PFSK-1 (cell line): Measurements from ENCODE around the gene ABHD15.

Source experiments
- FOXP2 ChIP-seq: optimal IDR thresholded peaks from 2 replicates; pipeline ENCODE3; 2011; ENCODE audit warnings: borderline replicate concordance, control low read depth, inconsistent platforms; ENCODE audit not compliant: insufficient read depth; ENCODE audit errors: extremely low read length, extremely low read depth
- POLR2AphosphoS5 ChIP-seq: IDR thresholded peaks from 2 replicates; pipeline ENCODE4 v1.6.1; 2012; ENCODE audit warnings: low read depth, mild to moderate bottlenecking, control low read depth, low read length, moderate library complexity
- SIN3A ChIP-seq: IDR thresholded peaks from 2 replicates; pipeline ENCODE4 v1.6.1; 2012; ENCODE audit warnings: mild to moderate bottlenecking, low read length, moderate library complexity, borderline replicate concordance; ENCODE audit not compliant: insufficient read depth
- TAF1 ChIP-seq: IDR thresholded peaks from 2 replicates; pipeline ENCODE4 v1.6.1; 2012; ENCODE audit warnings: low read length, control low read depth, borderline replicate concordance; ENCODE audit not compliant: insufficient read depth
- TF ChIP-seq, protein P1 (sequence below), 2 experiments: IDR thresholded peaks; 2 replicates each; pipeline versions ENCODE4 v1.6.1 to v1.8.0; 2011 to 2012; ENCODE audit warnings: low read depth in 2 of 2, low read length in 2 of 2, control low read depth in 1 of 2, inconsistent platforms in 1 of 2, mild to moderate bottlenecking in 1 of 2, moderate library complexity in 1 of 2; ENCODE audit not compliant: insufficient read depth in 1 of 2

ABHD15 gene

DNA sequence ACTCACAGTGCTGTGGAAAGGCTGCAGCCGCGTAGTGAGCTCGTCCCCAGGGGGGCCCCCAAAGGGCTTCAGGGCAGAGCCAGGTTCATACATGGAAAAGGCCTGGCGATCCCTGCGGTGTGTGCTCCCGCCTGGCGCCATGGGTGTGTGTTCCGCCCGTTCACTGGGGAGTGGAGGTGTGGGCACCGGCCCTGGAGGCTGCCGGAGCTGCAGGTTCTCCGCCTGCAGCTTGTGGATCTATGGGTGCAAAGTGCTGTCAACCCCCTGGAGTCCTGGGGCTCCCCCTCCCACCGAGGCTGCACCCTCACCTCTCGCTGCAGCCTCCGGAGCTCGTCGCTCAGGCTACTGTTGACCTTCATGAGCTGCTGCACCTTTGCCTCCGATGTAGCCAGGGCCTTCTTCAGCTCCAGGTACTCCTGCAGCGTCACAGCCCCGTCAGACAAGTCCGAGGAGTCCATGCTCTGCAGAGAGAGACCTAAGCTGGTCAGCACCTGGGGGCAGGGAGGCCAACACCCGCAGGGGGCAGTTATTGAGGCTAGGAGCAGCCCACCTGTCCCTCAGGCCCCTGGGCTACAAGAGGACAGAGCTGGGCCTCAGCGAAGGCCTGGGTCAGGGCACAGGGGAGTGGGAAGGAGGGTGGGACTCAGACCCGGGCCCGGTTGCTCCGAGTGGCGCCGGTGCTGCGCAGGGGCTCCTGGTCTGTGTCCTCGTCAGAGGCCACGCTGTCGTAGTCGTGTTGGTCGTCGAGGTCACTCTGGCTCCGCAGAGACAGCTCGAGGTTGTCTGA is 9.6 kb upstream of the ABHD15 start:
- no peak for TF ChIP-seq TAF1
- TF ChIP-seq POLR2AphosphoS5 = no peak
- TF ChIP-seq FOXP2 = no peak
- TF ChIP-seq, protein P1, sequence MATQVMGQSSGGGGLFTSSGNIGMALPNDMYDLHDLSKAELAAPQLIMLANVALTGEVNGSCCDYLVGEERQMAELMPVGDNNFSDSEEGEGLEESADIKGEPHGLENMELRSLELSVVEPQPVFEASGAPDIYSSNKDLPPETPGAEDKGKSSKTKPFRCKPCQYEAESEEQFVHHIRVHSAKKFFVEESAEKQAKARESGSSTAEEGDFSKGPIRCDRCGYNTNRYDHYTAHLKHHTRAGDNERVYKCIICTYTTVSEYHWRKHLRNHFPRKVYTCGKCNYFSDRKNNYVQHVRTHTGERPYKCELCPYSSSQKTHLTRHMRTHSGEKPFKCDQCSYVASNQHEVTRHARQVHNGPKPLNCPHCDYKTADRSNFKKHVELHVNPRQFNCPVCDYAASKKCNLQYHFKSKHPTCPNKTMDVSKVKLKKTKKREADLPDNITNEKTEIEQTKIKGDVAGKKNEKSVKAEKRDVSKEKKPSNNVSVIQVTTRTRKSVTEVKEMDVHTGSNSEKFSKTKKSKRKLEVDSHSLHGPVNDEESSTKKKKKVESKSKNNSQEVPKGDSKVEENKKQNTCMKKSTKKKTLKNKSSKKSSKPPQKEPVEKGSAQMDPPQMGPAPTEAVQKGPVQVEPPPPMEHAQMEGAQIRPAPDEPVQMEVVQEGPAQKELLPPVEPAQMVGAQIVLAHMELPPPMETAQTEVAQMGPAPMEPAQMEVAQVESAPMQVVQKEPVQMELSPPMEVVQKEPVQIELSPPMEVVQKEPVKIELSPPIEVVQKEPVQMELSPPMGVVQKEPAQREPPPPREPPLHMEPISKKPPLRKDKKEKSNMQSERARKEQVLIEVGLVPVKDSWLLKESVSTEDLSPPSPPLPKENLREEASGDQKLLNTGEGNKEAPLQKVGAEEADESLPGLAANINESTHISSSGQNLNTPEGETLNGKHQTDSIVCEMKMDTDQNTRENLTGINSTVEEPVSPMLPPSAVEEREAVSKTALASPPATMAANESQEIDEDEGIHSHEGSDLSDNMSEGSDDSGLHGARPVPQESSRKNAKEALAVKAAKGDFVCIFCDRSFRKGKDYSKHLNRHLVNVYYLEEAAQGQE (IDR thresholded peaks at IDR 0.05; ENCODE audit: insufficient read depth in 1 of 2, low read depth in 2 of 2, low read length in 2 of 2) = no peak
- no peak for TF ChIP-seq SIN3A

DNA sequence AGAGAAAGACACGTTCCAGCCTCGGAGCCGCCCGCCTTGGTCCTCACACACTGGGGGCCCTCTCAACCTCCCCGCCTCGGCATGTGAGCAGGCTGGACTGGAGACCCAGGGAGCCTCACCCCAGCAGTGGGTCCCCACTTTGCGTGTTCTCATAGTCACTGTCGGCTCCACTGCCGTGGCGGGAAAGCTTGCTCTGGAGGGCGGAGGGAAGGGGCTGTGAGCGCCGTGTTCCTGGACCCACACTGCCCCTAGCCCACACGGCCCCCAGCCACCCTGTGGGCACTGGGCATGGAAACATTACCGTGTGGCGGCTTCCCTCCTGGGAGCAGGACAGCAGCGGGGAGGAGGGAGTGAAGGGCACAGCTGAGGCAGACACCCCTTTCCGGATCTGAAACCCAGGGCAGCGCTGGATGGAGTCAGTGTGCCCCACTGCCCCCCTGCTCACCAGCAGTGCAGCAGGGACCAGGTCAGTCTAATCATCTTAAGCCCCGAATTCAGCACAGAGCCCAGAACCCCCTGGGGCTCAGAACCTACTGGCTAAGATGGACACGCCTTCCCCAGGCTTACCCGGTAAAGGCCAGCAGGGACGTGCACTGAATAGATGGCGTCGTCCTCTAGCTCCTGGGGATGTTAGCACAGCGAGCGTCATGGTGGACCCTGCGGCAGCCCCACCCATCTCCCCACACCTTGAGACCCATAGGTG is 8.8 kb upstream of the ABHD15 start:
- no peak for TF ChIP-seq SIN3A
- TF ChIP-seq, protein P1 (IDR thresholded peaks at IDR 0.05; ENCODE audit: insufficient read depth in 1 of 2, low read depth in 2 of 2, low read length in 2 of 2) = no peak
- TF ChIP-seq FOXP2 = no peak
- no peak for TF ChIP-seq POLR2AphosphoS5
- TF ChIP-seq TAF1 = no peak

DNA sequence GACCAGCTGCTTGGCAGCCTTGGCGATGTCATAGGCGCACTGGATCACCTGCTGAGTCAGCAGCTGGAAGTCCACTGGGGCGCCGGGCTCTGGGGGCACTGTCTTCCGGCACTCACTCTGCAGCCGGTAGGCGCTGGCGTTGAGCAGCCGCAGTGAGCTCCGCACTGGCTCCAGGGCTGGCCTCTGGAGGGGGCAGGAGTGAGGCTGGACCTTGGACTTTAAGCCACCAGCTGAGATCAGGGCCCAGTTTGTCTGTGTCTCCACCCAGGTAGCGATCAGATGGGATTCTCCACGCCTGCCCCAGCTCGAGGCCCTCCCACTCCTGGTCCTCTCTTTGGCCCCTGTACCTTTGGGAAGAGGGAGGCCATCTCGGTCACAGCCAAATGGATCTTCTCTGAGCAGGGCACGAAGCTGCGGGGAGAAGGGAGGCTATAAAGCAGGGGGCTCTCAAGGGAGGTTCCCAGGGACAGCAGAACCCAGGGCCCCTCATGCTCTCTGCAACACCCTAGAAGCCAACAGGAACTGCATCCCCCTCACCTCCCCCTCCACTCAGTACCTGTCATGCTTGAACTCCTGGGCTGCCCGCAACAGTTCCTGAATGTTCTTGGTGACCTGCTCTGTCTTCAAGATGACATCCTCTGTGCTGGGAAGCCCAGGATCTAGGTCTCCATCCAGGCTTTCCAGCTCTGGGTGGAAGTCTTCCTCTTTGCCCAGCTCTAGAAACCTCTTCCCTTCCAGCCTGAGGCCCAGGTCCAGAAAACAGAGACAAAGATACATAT is 8.1 kb upstream of the ABHD15 start:
- TF ChIP-seq, protein P1 (IDR thresholded peaks at IDR 0.05; ENCODE audit: insufficient read depth in 1 of 2, low read depth in 2 of 2, low read length in 2 of 2) = no peak
- TF ChIP-seq POLR2AphosphoS5 = no peak
- no peak for TF ChIP-seq SIN3A
- no peak for TF ChIP-seq FOXP2
- no peak for TF ChIP-seq TAF1

DNA sequence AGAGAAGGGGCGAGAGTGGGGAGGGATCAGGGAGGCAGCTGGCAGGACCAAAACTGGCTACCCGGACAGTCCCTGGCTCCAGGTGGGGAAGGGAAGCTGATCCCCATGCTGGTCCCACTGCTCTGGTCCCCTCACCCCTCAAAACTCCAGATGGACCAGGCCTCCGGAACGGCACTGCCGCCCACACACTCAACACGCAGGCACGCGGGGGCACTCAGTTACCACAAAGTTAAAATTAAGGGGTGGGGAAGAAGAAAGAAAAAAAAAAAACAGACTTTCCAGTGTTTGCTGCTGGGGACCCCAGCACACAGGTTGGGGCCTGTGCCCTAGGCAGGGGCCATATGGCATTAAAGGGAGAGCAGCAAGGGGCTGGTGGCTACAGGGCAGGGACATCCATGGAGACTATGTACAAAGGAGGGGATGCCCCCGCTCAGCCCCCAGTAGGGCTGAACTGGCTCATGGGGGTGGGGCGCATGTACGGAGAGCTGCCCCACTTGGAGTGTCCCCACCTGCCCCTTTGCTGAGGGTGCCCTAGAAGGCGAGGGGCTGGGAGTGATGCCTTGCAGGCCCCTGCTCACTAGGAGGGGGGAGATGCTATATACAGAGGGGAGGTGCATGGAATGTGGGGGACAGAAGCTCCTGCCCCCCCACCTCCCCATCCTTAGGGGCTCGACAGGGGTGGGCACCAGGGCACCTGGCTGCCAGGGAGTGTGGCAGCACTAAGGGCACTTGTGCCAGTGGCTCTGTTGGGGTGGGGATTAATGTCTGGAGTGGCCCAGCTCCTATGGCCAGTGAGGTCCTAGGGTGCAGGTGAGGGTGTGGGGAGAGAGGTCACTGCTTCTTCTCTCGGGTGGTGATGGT is 7.3 kb upstream of the ABHD15 start:
- no peak for TF ChIP-seq POLR2AphosphoS5

DNA sequence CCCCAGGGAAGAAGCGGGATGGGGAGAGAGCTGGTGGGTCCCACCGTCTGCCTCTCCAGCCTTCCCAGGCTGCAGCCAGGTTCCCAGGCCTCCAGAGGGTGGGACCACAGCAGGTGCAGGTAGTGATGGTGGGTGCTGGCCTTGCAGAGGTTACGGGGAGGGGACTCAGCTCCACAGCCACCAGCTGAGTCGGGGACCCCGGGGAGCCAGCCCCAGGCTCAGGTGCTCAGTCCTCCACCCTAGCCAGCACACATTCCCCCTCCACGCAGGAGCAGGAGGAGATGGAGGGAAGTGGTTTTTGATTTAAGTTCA is 6.7 kb upstream of the ABHD15 start:
- no peak for TF ChIP-seq POLR2AphosphoS5
